ENCODE results near the gene FHOD3. TPM values are rescaled to one million over a fixed set of nuclear protein-coding genes. Genes with fewer than 3 reads are reported as not detected.

Gene FHOD3
- total and polyA plus RNA-seq, 2 experiments from 2014 or later, result 2.7 to 8.7 TPM

- DNase-seq (ENCODE audit: low spot score) (peak; percentile 80), ATAC-seq (peak; percentile 68)
- H3K9me2 ChIP-seq (ENCODE audit: insufficient read depth), result no peaks in the 10 kb centered on the region
- no peak overlapping the region for H3K27ac ChIP-seq (ENCODE audit: low read depth)
- Mint-ChIP-seq H3K4me1 (peaks cover 5% of the 10 kb centered on the region), H3K9me3 (no peaks in the 10 kb centered on the region), H3K36me3 (ENCODE audit: low read depth) (no peaks in the 10 kb centered on the region), H3K27ac (no peak overlapping the region), H3K27me3 (ENCODE audit: insufficient read depth, low read depth, poor library complexity) (peaks cover 10% of the 10 kb centered on the region), H3K4me3 (no peak overlapping the region; the same call in 2 of the 3 replicates)
- peak overlapping the region; percentile 97 for H3K4me2 ChIP-seq
- H3K4me1 ChIP-seq (ENCODE audit: insufficient read depth), result peaks cover 11% of the 10 kb centered on the region
- no peaks in the 10 kb centered on the region for H3K79me2 ChIP-seq (replicated peaks; ENCODE audit: insufficient read depth)
- H3F3A ChIP-seq (replicated peaks; ENCODE audit: low read depth), result no peaks in the 10 kb centered on the region; the same call in 1 of the 2 replicates
- peak; percentile 43 to 72 for TF ChIP-seq CTCF (conservative IDR thresholded peaks at IDR 0.05; ENCODE audit: low read depth in 2 of 2)
- no peak for TF ChIP-seq ZNF331 (CRISPR knock-in tag; IDR thresholded peaks at IDR 0.05; ENCODE audit: low read depth)
- no peak for TF ChIP-seq EZH2 (IDR thresholded peaks at IDR 0.05; ENCODE audit: low read depth, unreplicated experiment)
- no peak for TF ChIP-seq JUNB (IDR thresholded peaks at IDR 0.05; ENCODE audit: unreplicated experiment)
- TF ChIP-seq ZNF114 (CRISPR knock-in tag; IDR thresholded peaks at IDR 0.05), result no peak
- TF ChIP-seq NANOG (IDR thresholded peaks at IDR 0.05; ENCODE audit: borderline replicate concordance), result no peak
- H3K36me3 ChIP-seq (ENCODE audit: insufficient read depth), result no peaks in the 10 kb centered on the region
- H2AFZ ChIP-seq, result peak overlapping the region; percentile 96
- peak overlapping the region; percentile 87 for H3K4me3 ChIP-seq
- peaks cover 75% of the 10 kb centered on the region for H3K27me3 ChIP-seq (ENCODE audit: insufficient read depth)
- H4K20me1 ChIP-seq (replicated peaks; ENCODE audit: insufficient read depth), result peaks cover 7% of the 10 kb centered on the region
Observed at GRCh38 chr18:36296650-36297416, 680 bp upstream of the FHOD3 start.

GRCh38 chr18:36298126-36298741 lies 721 bp downstream of the FHOD3 start:
- Mint-ChIP-seq H3K27me3 (ENCODE audit: insufficient read depth, low read depth, poor library complexity) (peaks cover 10% of the 10 kb centered on the region), H3K9me3 (no peaks in the 10 kb centered on the region), H3K36me3 (ENCODE audit: low read depth) (no peaks in the 10 kb centered on the region), H3K4me1 (peaks cover 12% of the 10 kb centered on the region), H3K27ac (no peak overlapping the region), H3K4me3 (peak overlapping the region; percentile 61; the same call in 2 of the 3 replicates)
- Histone ChIP-seq H3K9me2 (ENCODE audit: insufficient read depth) (no peaks in the 10 kb centered on the region), H2AFZ (peak overlapping the region; percentile 97), H3K36me3 (ENCODE audit: insufficient read depth) (no peaks in the 10 kb centered on the region), H3K4me2 (peak overlapping the region; percentile 94), H4K20me1 (replicated peaks; ENCODE audit: insufficient read depth) (peaks cover 7% of the 10 kb centered on the region), H3K4me1 (ENCODE audit: insufficient read depth) (peaks cover 11% of the 10 kb centered on the region), H3K27ac (ENCODE audit: low read depth) (no peak overlapping the region), H3K4me3 (peak overlapping the region; percentile 87), H3K79me2 (replicated peaks; ENCODE audit: insufficient read depth) (0 out of 2 replicates have a peak, but pooled peaks cover 2% of the 10 kb centered on the region), H3F3A (replicated peaks; ENCODE audit: low read depth) (no peaks in the 10 kb centered on the region; the same call in 1 of the 2 replicates), H3K27me3 (ENCODE audit: insufficient read depth) (peaks cover 61% of the 10 kb centered on the region)
- TF ChIP-seq REST (IDR thresholded peaks at IDR 0.05; ENCODE audit: unreplicated experiment), result no peak
- DNase-seq (ENCODE audit: low spot score) (peak; percentile 72), ATAC-seq (peak; percentile 41)
